M059J (cell line): Measurements from ENCODE around the gene ADK. TPM values are rescaled to one million over a fixed set of nuclear protein-coding genes. Genes with fewer than 3 reads are reported as not detected.
"Not testable (repeated sequence)": the region's sequence is repeated elsewhere in the genome, so short reads cannot be mapped to it uniquely, and the experiment has no call there.

Experiments
- DNase-seq: peaks from one replicate; pipeline ENCODE4 v3.0.0-alpha.2; 2012; ENCODE audit warnings: low read depth
- total RNA-seq: library from RNA; depleted of rRNA; stranded (reverse); fragments of >200 nt; shearing (Covaris generic); gene quantifications from 2 replicates; pipeline ENCODE4 v1.2.3, GENCODE V29; 2014

ADK gene
- total RNA-seq, 1 experiment from 2014 or later, result 72.7 TPM

GRCh38 chr10:74300074-74300621 lies 149.1 kb downstream of the ADK start:
- DNase-seq, result not testable (repeated sequence)

GRCh38 chr10:74300666-74301065 lies 149.6 kb downstream of the ADK start:
- DNase-seq, result no peak

- DNase-seq, result no peak
Observed at GRCh38 chr10:74305730-74306129, 154.7 kb downstream of the ADK start.

GRCh38 chr10:74306227-74306982 lies 155.4 kb downstream of the ADK start:
- no peak for DNase-seq

- DNase-seq, result no peak
Observed at GRCh38 chr10:74307061-74307651, 156.1 kb downstream of the ADK start.

- no peak for DNase-seq
Observed at GRCh38 chr10:74310652-74311257, 159.7 kb downstream of the ADK start.

- no peak for DNase-seq
Observed at GRCh38 chr10:74314166-74314565, 163.1 kb downstream of the ADK start.

GRCh38 chr10:74320026-74320425 lies 169.0 kb downstream of the ADK start:
- no peak for DNase-seq

GRCh38 chr10:74320717-74321116 lies 169.7 kb downstream of the ADK start:
- no peak for DNase-seq

GRCh38 chr10:74322141-74322540 lies 171.1 kb downstream of the ADK start:
- no peak for DNase-seq

GRCh38 chr10:74322565-74322964 lies 171.5 kb downstream of the ADK start:
- DNase-seq, result no peak

- DNase-seq, result no peak
Observed at GRCh38 chr10:74328388-74328787, 177.4 kb downstream of the ADK start.

- peak; percentile 82 for DNase-seq
Observed at GRCh38 chr10:74329873-74330272, 178.9 kb downstream of the ADK start.

- no peak for DNase-seq
Observed at GRCh38 chr10:74330646-74331045, 179.6 kb downstream of the ADK start.

- no peak for DNase-seq
Observed at GRCh38 chr10:74332398-74332797, 181.4 kb downstream of the ADK start.

GRCh38 chr10:74333174-74333573 lies 182.2 kb downstream of the ADK start:
- no peak for DNase-seq

- DNase-seq, result peak; percentile 15
Observed at GRCh38 chr10:74334221-74334620, 183.2 kb downstream of the ADK start.

- DNase-seq, result no peak
Observed at GRCh38 chr10:74335501-74335900, 184.5 kb downstream of the ADK start.

- DNase-seq, result peak; percentile 47
Observed at GRCh38 chr10:74337330-74338016, 186.5 kb downstream of the ADK start.

GRCh38 chr10:74342991-74343390 lies 192.0 kb downstream of the ADK start:
- DNase-seq, result no peak

GRCh38 chr10:74343804-74344203 lies 192.8 kb downstream of the ADK start:
- no peak for DNase-seq

GRCh38 chr10:74344306-74344705 lies 193.3 kb downstream of the ADK start:
- DNase-seq, result no peak
